ENCODE results near the gene HACD4.

GRCh38 chr9:21053851-21054250 lies 22.4 kb upstream of the HACD4 start:
- TF ChIP-seq CTCF (IDR thresholded peaks at IDR 0.05 in 4 of 5, conservative IDR thresholded peaks at IDR 0.05 in 1 of 5) (no peak), POLR2A (IDR thresholded peaks at IDR 0.05) (no peak)

Data from gastrocnemius medialis (tissue), 4 donors.